Measurements from ENCODE around the gene ROR1.

Gene ROR1

DNA sequence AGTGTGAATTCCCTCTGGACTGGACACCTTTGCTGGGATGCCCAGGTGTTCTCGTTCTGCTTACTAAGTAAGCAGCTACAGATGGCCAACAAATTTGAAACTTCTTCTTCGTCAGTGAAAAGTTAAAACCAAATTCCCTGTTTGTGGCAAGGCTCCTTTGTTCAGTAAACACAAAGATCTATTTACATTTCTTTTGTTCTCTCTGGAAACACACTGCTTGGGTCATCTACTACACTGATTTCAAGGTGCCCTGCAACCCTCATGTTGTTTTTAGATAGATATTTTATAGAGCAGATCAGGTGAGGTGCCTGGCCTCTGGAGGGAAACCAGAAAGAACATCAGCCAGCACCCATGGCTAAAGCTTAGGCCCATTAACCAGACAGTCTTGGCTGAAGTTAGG, 272.4 kb downstream of the ROR1 start:
- intact Hi-C loops (cut with DNase I): no loop called here
- no peak for DNase-seq

GRCh38 chr1:64046891-64047290, 273.1 kb downstream of the ROR1 start:
- DNase-seq: no peak
- intact Hi-C loops (cut with DNase I): no loop called here

DNA sequence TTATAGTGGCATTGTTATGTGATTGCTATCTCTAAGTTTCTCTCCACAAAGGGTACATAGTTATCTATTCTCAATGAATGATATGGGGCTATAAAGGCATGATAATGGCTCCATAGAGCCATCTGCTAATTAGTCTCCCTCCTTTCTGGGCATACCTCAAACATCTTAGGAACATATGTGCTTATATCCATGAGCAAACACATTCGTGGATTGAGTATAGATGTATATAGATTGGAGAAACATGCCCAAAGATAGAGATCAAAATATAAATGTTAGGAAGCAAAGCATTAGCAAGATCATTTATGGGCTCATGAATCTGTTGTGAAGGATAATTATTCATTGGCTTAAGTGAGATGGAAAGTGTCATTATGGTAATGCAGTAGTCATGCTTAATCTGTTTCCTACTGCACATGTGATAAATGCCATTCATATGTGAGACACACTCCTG, 273.8 kb downstream of the ROR1 start:
- intact Hi-C loops (cut with DNase I): no loop called here
- DNase-seq: no peak

DNA sequence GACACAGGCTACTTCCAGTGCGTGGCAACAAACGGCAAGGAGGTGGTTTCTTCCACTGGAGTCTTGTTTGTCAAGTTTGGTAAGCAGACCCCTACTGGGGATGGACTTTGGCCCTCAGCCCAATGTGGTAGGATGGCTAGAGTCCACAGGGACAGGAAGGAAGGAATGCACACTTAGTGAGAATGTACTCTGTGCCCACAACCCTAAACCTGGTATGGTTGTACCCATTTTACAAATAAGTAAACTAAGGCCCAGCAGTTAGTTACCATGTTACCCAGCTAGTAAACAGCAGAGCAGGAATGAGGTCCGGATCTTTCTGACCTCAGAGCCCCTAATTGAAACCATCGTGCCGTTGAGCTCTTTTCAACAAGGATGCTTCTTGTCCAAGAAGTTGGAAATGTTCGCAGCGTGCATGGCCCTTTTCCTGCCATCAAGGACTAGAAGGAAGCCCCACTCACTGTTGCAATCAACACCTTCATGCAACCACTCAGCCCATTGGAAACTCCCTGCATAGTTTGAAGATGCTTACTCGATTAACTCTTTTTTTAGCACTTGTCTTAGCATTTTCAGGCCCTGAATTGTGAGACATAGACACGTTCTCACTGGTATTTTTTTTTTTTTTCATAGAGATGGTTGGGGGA, 276.2 kb downstream of the ROR1 start:
- intact Hi-C loops (cut with DNase I): no loop called here
- no peak for DNase-seq

- intact Hi-C loops (cut with DNase I): no loop called here
- DNase-seq: no peak
Measured at GRCh38 chr1:64050601-64051000, 276.8 kb downstream of the ROR1 start.

GRCh38 chr1:64051796-64052195, 278.0 kb downstream of the ROR1 start:
- DNase-seq: no peak
- intact Hi-C loops (cut with DNase I): no loop called here

DNA sequence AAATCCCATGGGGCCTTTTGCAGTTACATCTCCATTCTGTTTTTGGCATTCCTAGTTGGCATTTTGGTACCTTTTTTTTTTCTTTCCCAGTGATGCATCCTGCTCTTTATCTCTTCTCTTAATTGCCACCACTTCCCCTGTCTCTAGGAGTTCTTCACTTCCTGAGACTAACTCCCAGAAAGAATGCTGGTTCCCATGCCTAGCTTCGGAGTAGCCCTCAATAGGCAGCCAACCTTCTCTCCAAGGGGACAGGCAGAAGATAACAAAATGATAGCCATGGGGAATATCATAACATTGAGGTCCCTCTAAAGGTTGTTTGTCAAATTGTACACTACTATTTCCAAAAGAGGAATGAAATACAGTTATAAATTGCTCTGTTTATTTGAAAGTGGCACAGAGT, 279.0 kb downstream of the ROR1 start:
- intact Hi-C loops (cut with DNase I): no loop called here
- DNase-seq: no peak

GRCh38 chr1:64055310-64055709, 281.5 kb downstream of the ROR1 start:
- intact Hi-C loops (cut with DNase I): no loop called here
- no peak for DNase-seq

- intact Hi-C loops (cut with DNase I): no loop called here
- no peak for DNase-seq
Measured at GRCh38 chr1:64059556-64059955, 285.7 kb downstream of the ROR1 start.

GRCh38 chr1:64060611-64061302, 286.9 kb downstream of the ROR1 start:
- intact Hi-C loops (cut with DNase I): no loop called here
- DNase-seq: no peak

DNA sequence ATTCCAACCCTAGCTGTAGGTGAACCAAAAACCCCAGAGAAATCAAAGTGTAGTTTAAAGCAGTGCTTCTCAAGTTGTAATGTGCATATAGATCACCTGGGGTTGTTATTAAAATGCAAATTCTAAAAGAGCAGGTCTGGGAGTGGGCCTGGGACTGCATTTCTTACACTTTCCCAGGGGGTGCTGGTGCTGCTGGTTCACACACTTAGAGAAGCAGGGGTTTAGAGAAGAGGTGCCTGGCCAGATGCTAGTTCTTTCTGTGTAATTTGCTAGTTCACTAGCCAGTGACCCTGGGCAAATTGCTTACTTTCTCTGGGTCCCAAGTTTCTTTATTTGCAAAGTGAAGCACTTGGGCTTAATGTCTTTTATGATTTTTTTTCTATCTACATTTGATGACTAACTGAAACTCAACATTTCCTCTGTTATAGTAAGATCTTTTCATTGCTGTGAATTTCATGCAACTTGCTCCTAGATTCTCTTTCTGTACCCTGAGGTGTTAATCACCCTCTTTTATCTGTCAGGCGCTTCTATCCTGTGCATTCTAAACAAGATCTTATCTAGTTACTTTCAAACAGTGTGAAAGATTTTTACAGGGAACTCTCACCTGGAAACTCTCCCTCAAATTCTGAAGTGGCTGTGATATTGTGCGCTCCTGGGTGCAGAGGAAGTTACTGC, 287.8 kb downstream of the ROR1 start:
- DNase-seq: no peak
- intact Hi-C loops (cut with DNase I): no loop called here

DNA sequence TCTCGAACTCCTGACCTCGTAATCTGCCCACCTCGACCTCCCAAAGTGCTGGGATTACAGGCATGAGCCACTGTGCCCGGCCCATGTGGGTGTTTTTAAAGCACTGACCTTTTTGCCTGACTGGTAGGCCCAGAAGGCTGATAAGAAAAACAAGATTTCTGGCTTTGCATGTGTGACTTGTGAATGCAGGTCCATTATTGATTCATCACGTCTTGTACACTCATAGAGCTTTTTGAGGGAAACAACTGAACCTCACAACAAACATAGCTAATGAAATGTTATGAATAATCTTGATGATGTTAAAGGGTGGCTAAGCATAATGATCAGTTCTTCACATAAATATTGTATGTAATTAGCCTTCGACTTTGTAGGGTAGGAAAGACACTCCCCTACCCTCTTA, 288.7 kb downstream of the ROR1 start:
- intact Hi-C loops (cut with DNase I): no loop called here
- DNase-seq: no peak

DNA sequence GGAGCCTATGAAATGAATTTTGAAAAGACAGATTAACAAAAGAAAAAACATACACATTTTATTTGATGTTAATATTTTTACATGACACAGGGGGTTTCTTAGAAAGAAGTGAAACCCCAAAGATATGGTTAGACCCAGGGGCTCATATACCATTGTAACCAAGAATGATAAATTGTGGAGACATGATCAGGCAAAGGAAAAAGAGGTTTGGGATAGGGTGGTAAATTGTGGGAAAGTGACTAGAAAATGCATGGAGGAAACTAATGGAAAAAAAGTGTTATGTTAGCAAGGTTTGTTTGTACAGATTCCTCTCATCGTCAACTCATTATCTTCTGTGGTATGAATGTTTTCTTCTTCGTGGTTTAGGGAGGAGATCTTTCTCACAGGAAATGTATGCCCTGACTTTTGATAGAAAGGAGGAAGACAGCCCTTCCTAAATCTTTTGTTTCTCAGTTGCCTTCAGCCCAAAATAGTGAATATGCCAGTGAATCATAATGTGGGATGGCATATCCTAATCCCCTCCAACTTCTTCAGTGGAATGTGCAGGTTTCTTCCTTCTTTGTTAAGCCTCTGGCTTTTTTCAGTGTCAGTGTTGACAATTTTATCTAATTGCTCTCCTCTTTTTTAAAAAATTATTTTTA, 289.2 kb downstream of the ROR1 start:
- no peak for DNase-seq
- intact Hi-C loops (cut with DNase I): no loop called here

- no peak for DNase-seq
- intact Hi-C loops (cut with DNase I): no loop called here
Measured at GRCh38 chr1:64065571-64065970, 291.8 kb downstream of the ROR1 start.

DNA sequence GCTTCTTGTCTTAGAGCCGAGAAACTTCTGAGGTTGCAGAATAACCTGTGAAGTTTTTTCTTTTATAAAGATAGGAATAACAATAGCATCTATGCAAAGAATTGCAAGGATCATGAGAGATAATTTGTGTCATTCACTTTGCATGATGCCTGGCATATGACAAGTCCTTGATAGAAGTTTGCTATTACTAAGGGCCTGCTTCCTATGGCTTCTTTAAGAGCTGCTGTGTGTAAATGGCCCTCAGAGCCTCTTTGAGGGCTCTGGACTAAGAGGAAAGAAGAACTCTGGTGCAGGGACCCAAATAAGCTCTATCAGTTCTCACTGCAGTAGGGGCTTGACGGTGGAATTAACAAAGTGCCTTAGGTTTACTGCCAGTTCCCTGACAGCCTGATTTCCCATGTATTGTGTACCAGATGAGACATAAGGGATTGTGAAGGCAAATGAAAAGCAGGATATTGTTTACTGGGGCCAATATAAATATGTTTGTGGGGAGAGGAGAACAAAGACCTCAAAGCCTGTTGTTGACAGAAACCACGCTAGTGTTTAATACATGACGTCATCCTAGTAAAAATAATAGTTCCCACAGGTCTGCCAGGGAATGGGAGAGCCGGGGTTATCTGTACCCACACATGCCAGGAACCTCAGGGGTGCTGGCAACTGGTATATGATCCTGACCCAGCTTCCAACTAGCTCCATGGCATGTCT, 298.4 kb downstream of the ROR1 start:
- no peak for DNase-seq
- intact Hi-C loops (cut with DNase I): no loop called here

GRCh38 chr1:64073705-64074104, 299.9 kb downstream of the ROR1 start:
- intact Hi-C loops (cut with DNase I): no loop called here
- peak in 4 of 42 donors; percentile 3 to 56 (median 32) for DNase-seq

GRCh38 chr1:64074767-64075166, 300.9 kb downstream of the ROR1 start:
- intact Hi-C loops (cut with DNase I): no loop called here
- DNase-seq: no peak

GRCh38 chr1:64077281-64077940, 303.6 kb downstream of the ROR1 start:
- DNase-seq: peak in 41 of 42 donors; percentile 20 to 86 (median 59)
- intact Hi-C loops (cut with DNase I): no loop called here

Measured in head of caudate nucleus (tissue), 42 donors.